GM18858 (cell line): ENCODE results near the gene NIPA2.

Source experiments
- ATAC-seq: cut with Tn5 transposase; IDR thresholded peaks from one replicate; pipeline ENCODE4 v1.9.1; 2021; ENCODE audit not compliant: unreplicated experiment

Gene NIPA2

GRCh38 chr15:22874966-22875365, 36.5 kb downstream of the NIPA2 start:
- no peak for ATAC-seq

- ATAC-seq, result no peak
Observed at GRCh38 chr15:22877117-22877516, 38.7 kb downstream of the NIPA2 start.

GRCh38 chr15:22877607-22878006, 39.1 kb downstream of the NIPA2 start:
- no peak for ATAC-seq

GRCh38 chr15:22878103-22878502, 39.6 kb downstream of the NIPA2 start:
- no peak for ATAC-seq

GRCh38 chr15:22880068-22880980, 41.9 kb downstream of the NIPA2 start:
- ATAC-seq, result no peak

- no peak for ATAC-seq
Observed at GRCh38 chr15:22880981-22881738, 42.7 kb downstream of the NIPA2 start.

- no peak for ATAC-seq
Observed at GRCh38 chr15:22881739-22882440, 43.4 kb downstream of the NIPA2 start.

GRCh38 chr15:22883196-22883595, 44.7 kb downstream of the NIPA2 start:
- no peak for ATAC-seq

- no peak for ATAC-seq
Observed at GRCh38 chr15:22884344-22884743, 45.9 kb downstream of the NIPA2 start.

GRCh38 chr15:22885120-22885519, 46.7 kb downstream of the NIPA2 start:
- ATAC-seq, result no peak

GRCh38 chr15:22887157-22887951, 48.9 kb downstream of the NIPA2 start:
- ATAC-seq, result no peak

GRCh38 chr15:22888120-22888859, 49.8 kb downstream of the NIPA2 start:
- no peak for ATAC-seq

GRCh38 chr15:22889146-22889818, 50.8 kb downstream of the NIPA2 start:
- no peak for ATAC-seq

- no peak for ATAC-seq
Observed at GRCh38 chr15:22890296-22890695, 51.8 kb downstream of the NIPA2 start.

GRCh38 chr15:22891426-22892210, 53.2 kb downstream of the NIPA2 start:
- no peak for ATAC-seq

GRCh38 chr15:22892333-22892732, 53.9 kb downstream of the NIPA2 start:
- no peak for ATAC-seq

GRCh38 chr15:22893081-22893480, 54.6 kb downstream of the NIPA2 start:
- ATAC-seq, result no peak

GRCh38 chr15:22893881-22894280, 55.4 kb downstream of the NIPA2 start:
- no peak for ATAC-seq
